Thoracic aorta (tissue), 2 donors: ENCODE results near the gene MCOLN1. TPM values are rescaled to one million over a fixed set of nuclear protein-coding genes. Genes with fewer than 3 reads are reported as not detected.

Experiments used
- total RNA-seq, 2 donors: library from RNA; depleted of rRNA; stranded (reverse); fragments of >200 nt; gene quantifications; one replicate each; pipeline versions ENCODE4 v1.1.0 to v1.2.3, GENCODE V29; 2016

MCOLN1 gene
- total RNA-seq, 2 donors from 2014 or later, result 19.6 to 34.8 TPM

Other genes with a start within 250 kb of the MCOLN1 start
- gene INSR, start 228.2 kb upstream of the MCOLN1 start, total RNA-seq, result 100 to 1,000 TPM; 102 to 116 TPM
- gene ARHGEF18, start 173.7 kb upstream of the MCOLN1 start, total RNA-seq, result 10 to 100 TPM; 21.8 to 22.7 TPM
- gene PEX11G, start 33.6 kb upstream of the MCOLN1 start, total RNA-seq, result under 1 TPM in 1 of 2 donors, not detected in 1; 0.63 TPM
- gene ZNF358, start 6.5 kb upstream of the MCOLN1 start, total RNA-seq, result 10 to 100 TPM; 44.5 to 88.9 TPM
- gene PNPLA6, start 13.1 kb downstream of the MCOLN1 start, total RNA-seq, result 100 to 1,000 TPM; 128 to 143 TPM
- under 1 TPM in 1 of 2 donors, not detected in 1; 0.85 TPM for gene CAMSAP3, start 73.2 kb downstream of the MCOLN1 start, total RNA-seq
- 10 to 100 TPM; 34.1 to 40.6 TPM for gene XAB2, start 106.9 kb downstream of the MCOLN1 start, total RNA-seq
- gene PET100, start 107.2 kb downstream of the MCOLN1 start, total RNA-seq, result 10 to 100 TPM in 1 of 2 donors, 1 to 10 TPM in 1; 4.5 to 11.9 TPM
- gene PCP2, start 111.1 kb downstream of the MCOLN1 start, total RNA-seq, result not detected
- gene STXBP2, start 114.5 kb downstream of the MCOLN1 start, total RNA-seq, result 10 to 100 TPM; 20.2 to 23.4 TPM
- gene RETN, start 146.4 kb downstream of the MCOLN1 start, total RNA-seq, result not detected
- gene MCEMP1, start 154.5 kb downstream of the MCOLN1 start, total RNA-seq, result under 1 TPM in 1 of 2 donors, not detected in 1; 0.92 TPM
- 10 to 100 TPM; 69.8 to 70.0 TPM for gene TRAPPC5, start 158.2 kb downstream of the MCOLN1 start, total RNA-seq
- gene FCER2, start 179.5 kb downstream of the MCOLN1 start, total RNA-seq, result 1 to 10 TPM; 1.4 to 1.5 TPM
- gene CLEC4G, start 209.5 kb downstream of the MCOLN1 start, total RNA-seq, result 1 to 10 TPM in 1 of 2 donors, under 1 TPM in 1; 0.49 to 6.2 TPM
- 10 to 100 TPM in 1 of 2 donors, 1 to 10 TPM in 1; 6.8 to 14.2 TPM for gene CD209, start 224.9 kb downstream of the MCOLN1 start, total RNA-seq
- not detected for gene CLEC4M, start 240.6 kb downstream of the MCOLN1 start, total RNA-seq